Activated CD8-positive, alpha-beta memory T cell treated with anti-CD3 and anti-CD28 coated beads for 1 hour (primary cell): ENCODE data around the gene CDCA7L.
"Not testable (repeated sequence)": the region's sequence is repeated elsewhere in the genome, so short reads cannot be mapped to it uniquely, and the experiment has no call there.

Source experiments
- DNase-seq, 2 donors: peaks; one replicate each; pipeline ENCODE4 v3.0.0-alpha.2; 2020; ENCODE audit warnings: low read depth in 1 of 2; ENCODE audit errors: extremely low read depth in 1 of 2

The CDCA7L gene

GRCh38 chr7:21944616-21945453 is 864 bp downstream of the CDCA7L start:
- DNase-seq, result peak in 1 of 2 donors; percentile 11

- no peak for DNase-seq
Observed at GRCh38 chr7:21943436-21943835, 2.3 kb downstream of the CDCA7L start.

GRCh38 chr7:21942955-21943354 is 2.7 kb downstream of the CDCA7L start:
- DNase-seq, result no peak

- no peak for DNase-seq
Observed at GRCh38 chr7:21941611-21942141, 4.0 kb downstream of the CDCA7L start.

- DNase-seq, result no peak
Observed at GRCh38 chr7:21939858-21940372, 5.8 kb downstream of the CDCA7L start.

GRCh38 chr7:21939136-21939857 is 6.4 kb downstream of the CDCA7L start:
- no peak for DNase-seq

GRCh38 chr7:21938463-21938862 is 7.2 kb downstream of the CDCA7L start:
- no peak for DNase-seq

- DNase-seq, result no peak
Observed at GRCh38 chr7:21934808-21935207, 10.9 kb downstream of the CDCA7L start.

GRCh38 chr7:21933293-21933692 is 12.4 kb downstream of the CDCA7L start:
- DNase-seq, result not testable (repeated sequence)

GRCh38 chr7:21927693-21928092 is 18.0 kb downstream of the CDCA7L start:
- no peak for DNase-seq

- DNase-seq, result no peak
Observed at GRCh38 chr7:21926448-21926847, 19.3 kb downstream of the CDCA7L start.

GRCh38 chr7:21923658-21924057 is 22.0 kb downstream of the CDCA7L start:
- DNase-seq, result no peak

- DNase-seq, result no peak
Observed at GRCh38 chr7:21922605-21923004, 23.1 kb downstream of the CDCA7L start.

GRCh38 chr7:21920936-21921335 is 24.8 kb downstream of the CDCA7L start:
- no peak for DNase-seq

GRCh38 chr7:21918216-21918615 is 27.5 kb downstream of the CDCA7L start:
- no peak for DNase-seq

- DNase-seq, result no peak
Observed at GRCh38 chr7:21916629-21917028, 29.1 kb downstream of the CDCA7L start.

GRCh38 chr7:21916176-21916575 is 29.5 kb downstream of the CDCA7L start:
- DNase-seq, result no peak

- DNase-seq, result no peak
Observed at GRCh38 chr7:21915140-21915539, 30.6 kb downstream of the CDCA7L start.

- DNase-seq, result no peak
Observed at GRCh38 chr7:21914671-21915070, 31.0 kb downstream of the CDCA7L start.

- no peak for DNase-seq
Observed at GRCh38 chr7:21912931-21913780, 32.5 kb downstream of the CDCA7L start.

- DNase-seq, result no peak
Observed at GRCh38 chr7:21912305-21912704, 33.4 kb downstream of the CDCA7L start.
